HL-60/S4 (cell line): ENCODE data around the gene LRTM2.

Experiments
- in situ Hi-C: fragments of 300-500 bp; cut with MboI; formaldehyde crosslinking; loops from 2 replicates; pipeline ENCODE4 v1.14.3; 2022; ENCODE audit warnings: low sequenced_read_pairs

The LRTM2 gene

GRCh38 chr12:1826867-1827705 is 6.7 kb downstream of the LRTM2 start:
- in situ Hi-C loops, result no loop called here

DNA sequence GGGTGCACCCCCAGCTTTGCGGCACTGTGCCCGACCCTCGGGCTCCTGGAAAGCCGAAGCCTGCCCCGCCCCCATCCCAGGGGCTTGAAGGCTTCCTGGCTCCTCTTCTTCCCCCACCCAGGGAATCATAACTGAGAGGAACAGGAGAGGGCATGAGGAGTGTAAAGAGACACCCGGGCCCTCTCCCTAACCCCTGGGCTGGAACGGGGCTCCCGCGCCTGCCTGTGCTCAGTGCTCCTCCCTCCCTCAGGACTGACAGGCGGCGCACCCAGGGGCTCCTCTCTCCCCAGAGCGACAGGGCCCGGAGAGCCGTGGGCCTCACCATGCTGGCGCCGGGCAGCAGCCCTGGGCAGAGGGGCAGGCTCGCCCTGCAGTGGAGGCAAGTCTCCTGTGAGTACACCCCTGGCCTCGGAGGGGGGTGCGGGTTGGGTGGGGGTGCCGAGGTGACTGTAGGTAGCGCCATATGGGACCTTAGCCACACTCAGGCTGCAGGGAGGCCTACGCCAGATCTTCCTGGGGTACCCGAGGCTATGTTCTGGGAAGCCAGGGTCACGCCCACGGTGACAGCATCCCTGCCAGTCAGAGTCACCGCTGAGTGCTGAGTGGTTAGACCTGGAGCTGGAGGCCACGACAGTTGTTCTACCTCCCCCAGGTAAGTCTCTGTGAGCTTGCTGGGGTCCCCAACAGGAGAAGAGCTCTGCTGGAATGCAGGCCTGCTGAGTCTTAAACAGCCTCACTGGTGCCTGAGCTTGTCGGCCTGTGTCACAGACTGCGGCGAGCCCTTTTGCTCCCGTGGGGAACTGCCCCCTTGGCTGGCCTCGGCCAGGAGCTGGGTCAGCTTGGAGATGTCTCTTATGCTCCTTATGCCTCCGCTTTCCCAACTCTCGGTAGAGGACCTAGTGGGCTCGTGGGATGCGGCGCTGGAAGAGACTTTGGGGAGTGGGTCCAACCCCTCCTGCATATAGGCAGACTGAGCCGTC is 7.8 kb downstream of the LRTM2 start:
- in situ Hi-C loops, result no loop called here

GRCh38 chr12:1828856-1829255 is 8.5 kb downstream of the LRTM2 start:
- in situ Hi-C loops, result no loop called here

- in situ Hi-C loops, result no loop called here
These were observed 9.0 kb downstream of the LRTM2 start for GRCh38 chr12:1829306-1829900.

- in situ Hi-C loops, result no loop called here
These were observed 10.1 kb downstream of the LRTM2 start for GRCh38 chr12:1830401-1830845.

DNA sequence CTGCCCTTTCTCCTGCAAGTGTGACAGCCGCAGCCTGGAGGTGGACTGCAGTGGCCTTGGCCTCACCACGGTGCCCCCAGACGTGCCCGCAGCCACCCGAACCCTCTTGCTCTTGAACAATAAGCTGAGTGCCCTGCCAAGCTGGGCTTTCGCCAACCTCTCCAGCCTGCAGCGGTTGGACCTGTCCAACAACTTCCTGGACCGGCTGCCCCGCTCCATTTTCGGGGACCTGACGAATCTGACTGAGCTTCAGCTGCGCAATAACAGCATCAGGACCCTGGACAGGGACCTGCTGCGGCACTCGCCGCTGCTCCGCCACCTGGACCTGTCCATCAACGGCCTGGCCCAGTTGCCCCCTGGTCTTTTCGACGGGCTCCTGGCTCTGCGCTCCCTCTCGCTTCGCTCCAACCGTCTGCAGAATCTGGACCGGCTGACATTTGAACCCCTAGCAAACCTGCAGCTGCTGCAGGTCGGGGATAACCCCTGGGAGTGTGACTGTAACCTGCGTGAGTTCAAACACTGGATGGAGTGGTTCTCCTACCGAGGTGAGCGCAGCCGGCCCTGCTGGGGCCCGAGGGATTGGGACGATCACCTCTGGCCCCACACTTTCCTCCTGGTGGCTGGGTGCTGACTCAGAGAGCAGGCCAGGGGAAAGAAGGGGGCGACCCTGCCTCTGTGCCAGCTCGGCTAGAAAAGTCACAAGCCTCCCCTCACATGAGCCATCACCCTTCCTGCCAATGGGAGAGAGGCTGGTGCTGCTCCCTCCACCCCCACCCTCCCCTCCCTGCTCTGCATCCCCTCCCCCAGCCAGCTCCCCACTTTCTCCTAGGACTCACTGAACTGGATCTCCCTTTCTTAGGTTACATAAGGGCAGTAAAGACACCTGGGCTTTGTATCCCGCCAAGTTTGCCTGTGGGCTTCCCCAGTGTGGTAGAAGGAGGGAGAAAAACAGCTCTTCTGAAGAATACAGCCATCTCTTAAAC is 10.9 kb downstream of the LRTM2 start:
- in situ Hi-C loops, result no loop called here

DNA sequence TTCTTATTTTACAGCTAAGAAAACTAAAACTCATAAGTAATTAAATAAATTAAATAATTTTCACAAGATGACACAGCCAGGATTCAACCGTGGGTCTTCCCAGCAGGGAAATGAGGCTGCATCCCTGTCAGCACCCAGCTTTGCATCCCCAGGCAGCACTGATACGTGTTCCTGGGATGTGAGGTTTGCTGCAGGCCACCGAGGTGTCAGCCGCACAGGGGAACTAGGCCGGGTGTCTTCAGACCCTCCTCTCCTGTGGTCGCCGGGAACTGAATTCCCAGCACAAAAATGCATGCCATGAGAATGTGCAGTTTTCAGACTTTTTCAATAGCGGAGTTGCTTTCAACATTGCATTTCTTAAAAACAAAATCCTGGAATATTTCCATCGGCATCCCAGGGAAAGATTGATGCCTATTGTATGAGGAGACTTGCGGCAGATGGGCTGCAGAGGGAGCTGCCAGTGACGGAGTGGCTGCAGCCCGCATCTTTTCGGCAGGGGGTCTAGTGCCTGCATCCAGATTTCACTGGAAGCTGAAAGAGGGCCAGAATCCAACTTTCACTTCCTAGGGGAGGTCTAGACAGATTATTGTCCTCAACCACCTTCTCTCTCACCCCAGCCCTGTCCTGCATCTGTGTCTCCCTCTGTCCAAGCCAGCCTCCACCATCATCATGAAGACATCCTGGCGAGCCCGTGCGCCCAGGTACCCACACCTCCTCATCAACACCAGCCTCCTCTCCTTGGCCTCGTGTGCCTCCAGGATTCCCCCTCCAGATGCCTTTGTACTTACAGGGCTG is 12.6 kb downstream of the LRTM2 start:
- in situ Hi-C loops, result no loop called here

- in situ Hi-C loops, result no loop called here
These were observed 13.2 kb downstream of the LRTM2 start for GRCh38 chr12:1833596-1834028.

DNA sequence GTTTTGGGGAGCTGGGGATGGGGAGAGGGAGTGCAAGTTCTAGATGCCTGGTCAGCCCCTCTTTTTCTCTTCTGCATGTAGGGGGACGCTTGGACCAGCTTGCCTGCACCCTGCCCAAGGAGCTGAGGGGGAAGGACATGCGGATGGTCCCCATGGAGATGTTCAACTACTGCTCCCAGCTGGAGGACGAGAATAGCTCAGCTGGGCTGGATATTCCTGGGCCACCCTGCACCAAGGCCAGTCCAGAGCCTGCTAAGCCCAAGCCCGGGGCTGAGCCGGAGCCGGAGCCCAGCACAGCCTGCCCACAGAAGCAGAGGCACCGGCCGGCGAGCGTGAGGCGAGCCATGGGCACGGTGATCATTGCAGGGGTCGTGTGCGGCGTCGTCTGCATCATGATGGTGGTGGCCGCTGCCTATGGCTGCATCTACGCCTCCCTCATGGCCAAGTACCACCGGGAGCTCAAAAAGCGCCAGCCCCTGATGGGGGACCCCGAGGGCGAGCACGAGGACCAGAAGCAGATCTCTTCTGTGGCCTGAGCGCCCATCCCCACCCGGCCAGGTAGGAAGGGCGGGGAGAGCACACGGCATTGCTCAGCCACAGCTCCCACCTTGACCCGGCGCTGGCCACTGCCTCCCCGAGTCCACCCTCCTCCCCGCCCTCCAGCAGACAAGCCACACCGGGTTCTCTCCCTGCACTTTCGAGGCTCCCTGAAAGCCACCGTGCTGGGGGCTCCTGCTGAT is 14.0 kb downstream of the LRTM2 start:
- in situ Hi-C loops, result no loop called here

GRCh38 chr12:1835211-1836131 is 15.1 kb downstream of the LRTM2 start:
- in situ Hi-C loops, result no loop called here

DNA sequence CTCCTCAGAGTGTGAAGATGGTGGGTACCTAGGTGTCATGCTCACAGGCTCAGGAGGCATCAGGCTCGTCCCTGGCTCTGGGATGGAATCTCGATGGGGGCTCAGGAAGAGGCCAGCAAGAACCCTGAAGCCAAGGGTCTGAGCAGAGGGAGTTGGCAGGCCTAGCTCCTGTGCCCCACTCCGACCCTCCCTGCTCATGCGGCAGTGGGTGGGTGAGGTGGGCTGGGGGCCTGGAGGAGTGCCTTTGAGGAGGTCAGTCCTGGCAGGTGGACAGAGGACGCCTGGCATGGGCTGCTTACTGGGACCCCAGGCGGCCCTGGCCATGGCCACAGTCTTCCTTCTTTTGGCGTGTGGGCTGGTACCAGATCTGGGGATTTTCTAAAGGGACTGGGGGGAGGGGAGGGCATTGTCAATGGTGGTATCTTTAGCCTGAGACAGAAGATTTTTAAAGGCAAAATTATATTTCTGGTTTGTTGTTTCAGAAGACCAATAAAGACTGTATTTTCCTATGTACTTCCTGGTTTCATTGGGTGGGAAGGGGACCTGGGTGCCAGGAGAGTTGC is 16.0 kb downstream of the LRTM2 start:
- in situ Hi-C loops, result no loop called here

- in situ Hi-C loops, result no loop called here
These were observed 16.6 kb downstream of the LRTM2 start for GRCh38 chr12:1836854-1837421.

- in situ Hi-C loops, result no loop called here
These were observed 17.3 kb downstream of the LRTM2 start for GRCh38 chr12:1837541-1838204.

- in situ Hi-C loops, result no loop called here
These were observed 18.0 kb downstream of the LRTM2 start for GRCh38 chr12:1838205-1838993.

DNA sequence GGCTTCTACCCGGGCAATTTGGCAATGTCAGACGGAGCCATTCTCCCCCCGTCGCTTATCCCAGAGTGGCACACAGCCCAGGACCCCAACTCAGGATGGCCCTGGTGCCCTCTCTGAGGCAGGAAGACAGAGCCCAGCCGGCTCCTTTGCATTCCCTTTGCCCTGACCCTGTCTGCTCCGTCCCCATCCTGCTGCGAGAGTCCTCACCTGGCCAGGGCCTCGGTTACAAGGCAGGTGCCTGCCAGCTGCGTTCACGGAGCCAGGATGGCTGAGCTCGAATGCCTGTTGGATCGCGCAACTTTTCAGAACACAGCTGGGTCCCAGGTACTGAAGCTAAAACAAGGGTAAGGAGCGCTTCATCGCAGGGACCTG is 18.6 kb downstream of the LRTM2 start:
- in situ Hi-C loops, result no loop called here

GRCh38 chr12:1839464-1839863 is 19.1 kb downstream of the LRTM2 start:
- in situ Hi-C loops, result no loop called here
